HUES48 (cell line): Measurements from ENCODE around the gene KRT31.
"Not testable (repeated sequence)": the region's sequence is repeated elsewhere in the genome, so short reads cannot be mapped to it uniquely, and the experiment has no call there.

Experiments used
- H3K27ac ChIP-seq: one replicate; pipeline ENCODE4 v1.7.0; 2013; ENCODE audit warnings: low read depth, low read length, inconsistent platforms
- H3K27me3 ChIP-seq: 2 replicates; pipeline ENCODE4 v1.6.1; 2013; ENCODE audit warnings: mild to moderate bottlenecking, low read length; ENCODE audit not compliant: control insufficient read depth, insufficient read depth
- H3K36me3 ChIP-seq: 2 replicates; pipeline ENCODE4 v1.6.1; 2013; ENCODE audit warnings: low read length; ENCODE audit not compliant: control insufficient read depth, insufficient read depth
- H3K4me1 ChIP-seq: 2 replicates; pipeline ENCODE4 v1.6.1; 2013; ENCODE audit warnings: mild to moderate bottlenecking, low read length; ENCODE audit not compliant: control insufficient read depth, insufficient read depth
- H3K4me3 ChIP-seq: 2 replicates; pipeline ENCODE4 v1.5.1; 2013; ENCODE audit warnings: mild to moderate bottlenecking, low read depth, low read length
- H3K9ac ChIP-seq: 2 replicates; pipeline ENCODE4 v1.6.1; 2013; ENCODE audit warnings: mild to moderate bottlenecking, low read depth, low read length, moderate library complexity
- H3K9me3 ChIP-seq: 2 replicates; pipeline ENCODE4 v1.6.1; 2013; ENCODE audit warnings: low read length; ENCODE audit not compliant: control insufficient read depth, insufficient read depth

KRT31 gene

GRCh38 chr17:41363881-41364280 lies 33.5 kb downstream of the KRT31 start:
- no peak overlapping the region for H3K4me3 ChIP-seq
- H3K9me3 ChIP-seq = peaks cover 3% of the 10 kb centered on the region; the same call in 1 of the 2 replicates
- H3K4me1 ChIP-seq = no peaks in the 10 kb centered on the region
- no peaks in the 10 kb centered on the region for H3K36me3 ChIP-seq
- no peak overlapping the region for H3K9ac ChIP-seq
- H3K27ac ChIP-seq = no peak overlapping the region
- no peaks in the 10 kb centered on the region for H3K27me3 ChIP-seq

GRCh38 chr17:41360296-41360995 lies 37.0 kb downstream of the KRT31 start:
- Histone ChIP-seq H3K27ac (no peak overlapping the region), H3K27me3 (no peaks in the 10 kb centered on the region), H3K9me3 (peaks cover 3% of the 10 kb centered on the region; the same call in 1 of the 2 replicates), H3K9ac (no peak overlapping the region), H3K4me1 (no peaks in the 10 kb centered on the region), H3K36me3 (no peaks in the 10 kb centered on the region), H3K4me3 (no peak overlapping the region)

GRCh38 chr17:41354536-41354935 lies 42.9 kb downstream of the KRT31 start:
- no peaks in the 10 kb centered on the region for H3K4me1 ChIP-seq
- no peaks in the 10 kb centered on the region for H3K27me3 ChIP-seq
- H3K9ac ChIP-seq = no peak overlapping the region
- no peaks in the 10 kb centered on the region for H3K36me3 ChIP-seq
- H3K27ac ChIP-seq = no peak overlapping the region
- no peak overlapping the region for H3K4me3 ChIP-seq
- no peaks in the 10 kb centered on the region for H3K9me3 ChIP-seq

GRCh38 chr17:41352597-41353366 lies 44.6 kb downstream of the KRT31 start:
- Histone ChIP-seq H3K9ac (no peak overlapping the region), H3K36me3 (no peaks in the 10 kb centered on the region), H3K4me1 (no peaks in the 10 kb centered on the region), H3K9me3 (no peaks in the 10 kb centered on the region), H3K27me3 (no peaks in the 10 kb centered on the region), H3K27ac (no peak overlapping the region), H3K4me3 (no peak overlapping the region)

- no peaks in the 10 kb centered on the region for H3K9me3 ChIP-seq
- no peak overlapping the region for H3K9ac ChIP-seq
- H3K27ac ChIP-seq = no peak overlapping the region
- no peaks in the 10 kb centered on the region for H3K27me3 ChIP-seq
- H3K4me3 ChIP-seq = no peak overlapping the region
- H3K4me1 ChIP-seq = no peaks in the 10 kb centered on the region
- no peaks in the 10 kb centered on the region for H3K36me3 ChIP-seq
Observed at GRCh38 chr17:41351177-41351576, 46.2 kb downstream of the KRT31 start.

- H3K9ac ChIP-seq, H3K4me1 ChIP-seq, H3K36me3 ChIP-seq, H3K27ac ChIP-seq, H3K9me3 ChIP-seq, H3K4me3 ChIP-seq, H3K27me3 ChIP-seq: not testable (repeated sequence)
Observed at GRCh38 chr17:41350381-41350878, 47.0 kb downstream of the KRT31 start, which contains the start of gene KRT33A. TSS of gene KRT33A (minus strand) at chr17:41350828. CDS start at chr17:41350767, 61 bp downstream.

GRCh38 chr17:41347869-41348760 lies 49.3 kb downstream of the KRT31 start:
- H3K9me3 ChIP-seq = no peaks in the 10 kb centered on the region; the same call in 1 of the 2 replicates
- no peaks in the 10 kb centered on the region for H3K4me1 ChIP-seq
- H3K4me3 ChIP-seq = no peak overlapping the region
- no peaks in the 10 kb centered on the region for H3K27me3 ChIP-seq
- no peaks in the 10 kb centered on the region for H3K36me3 ChIP-seq
- no peak overlapping the region for H3K27ac ChIP-seq
- no peak overlapping the region for H3K9ac ChIP-seq

GRCh38 chr17:41346421-41346820 lies 51.0 kb downstream of the KRT31 start:
- not testable (repeated sequence) for H3K27me3 ChIP-seq, H3K27ac ChIP-seq, H3K36me3 ChIP-seq, H3K9ac ChIP-seq, H3K4me3 ChIP-seq, H3K4me1 ChIP-seq, H3K9me3 ChIP-seq

- H3K27me3 ChIP-seq = no peaks in the 10 kb centered on the region
- H3K4me1 ChIP-seq = no peaks in the 10 kb centered on the region
- peaks cover 3% of the 10 kb centered on the region for H3K9me3 ChIP-seq
- no peak overlapping the region for H3K27ac ChIP-seq
- H3K9ac ChIP-seq = no peak overlapping the region
- H3K4me3 ChIP-seq = no peak overlapping the region
- no peaks in the 10 kb centered on the region for H3K36me3 ChIP-seq
Observed at GRCh38 chr17:41345992-41346391, 51.4 kb downstream of the KRT31 start.
